Skeletal muscle satellite cell (primary cell): ENCODE data around the gene LRCH1.

Source experiments
- H3K27me3 ChIP-seq: 2 replicates; pipeline ENCODE4 v1.7.0; 2013; ENCODE audit warnings: low read length; ENCODE audit not compliant: control insufficient read depth, insufficient read depth
- H3K36me3 ChIP-seq: 2 replicates; pipeline ENCODE4 v1.7.0; 2013; ENCODE audit warnings: mild to moderate bottlenecking, control low read depth, low read length; ENCODE audit not compliant: insufficient read depth
- H3K4me1 ChIP-seq: 2 replicates; pipeline ENCODE4 v1.7.0; 2013; ENCODE audit warnings: low read length; ENCODE audit not compliant: control insufficient read depth, insufficient read depth
- H3K4me2 ChIP-seq: 2 replicates; pipeline ENCODE4 v1.7.0; 2013; ENCODE audit warnings: mild to moderate bottlenecking, low read length
- H3K4me3 ChIP-seq: 2 replicates; pipeline ENCODE4 v1.7.0; 2013; ENCODE audit warnings: low read length
- H3K9ac ChIP-seq: 2 replicates; pipeline ENCODE4 v1.7.0; 2013; ENCODE audit warnings: mild to moderate bottlenecking, low read depth, low read length, moderate library complexity
- H3K9me3 ChIP-seq: replicated peaks from 2 replicates; pipeline ENCODE4 v1.7.0; 2013; ENCODE audit warnings: mild to moderate bottlenecking, control low read depth, low read length

Gene LRCH1

GRCh38 chr13:46621792-46622629 is 69.0 kb downstream of the LRCH1 start:
- peak overlapping the region; percentile 59 for H3K4me2 ChIP-seq
- no peaks in the 10 kb centered on the region for H3K9me3 ChIP-seq
- H3K9ac ChIP-seq = no peak overlapping the region
- H3K4me3 ChIP-seq = no peak overlapping the region
- peaks cover 28% of the 10 kb centered on the region for H3K4me1 ChIP-seq
- no peaks in the 10 kb centered on the region for H3K36me3 ChIP-seq
- no peaks in the 10 kb centered on the region for H3K27me3 ChIP-seq

- Histone ChIP-seq H3K9ac (no peak overlapping the region), H3K36me3 (no peaks in the 10 kb centered on the region), H3K4me3 (no peak overlapping the region), H3K4me1 (peaks cover 21% of the 10 kb centered on the region), H3K9me3 (no peaks in the 10 kb centered on the region), H3K4me2 (peak overlapping the region; percentile 59), H3K27me3 (no peaks in the 10 kb centered on the region)
Observed at GRCh38 chr13:46622630-46623256, 69.8 kb downstream of the LRCH1 start.

DNA sequence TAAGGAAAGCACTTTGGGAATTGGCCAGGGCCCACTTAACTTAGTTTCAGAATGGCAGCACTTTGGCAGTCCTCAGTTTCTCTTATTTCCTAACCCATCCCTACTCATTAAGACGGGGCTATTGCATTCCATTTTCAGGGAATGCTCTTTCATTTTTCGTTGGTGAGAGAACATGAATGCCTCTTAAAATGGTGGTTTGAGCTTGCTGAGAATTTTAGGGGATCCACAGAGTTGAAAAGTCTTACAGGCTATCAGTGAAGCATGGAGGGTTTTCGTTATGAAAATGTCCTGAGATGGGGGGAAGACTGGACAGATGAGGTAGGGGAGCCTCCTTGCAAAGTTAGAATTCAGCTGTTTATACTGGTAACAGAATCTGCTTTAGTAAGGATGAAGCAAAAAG is 71.4 kb downstream of the LRCH1 start:
- Histone ChIP-seq H3K4me1 (peaks cover 19% of the 10 kb centered on the region), H3K4me3 (no peak overlapping the region), H3K4me2 (no peak overlapping the region), H3K9me3 (no peaks in the 10 kb centered on the region), H3K36me3 (no peaks in the 10 kb centered on the region), H3K9ac (no peak overlapping the region), H3K27me3 (no peaks in the 10 kb centered on the region)

- H3K27me3 ChIP-seq = no peaks in the 10 kb centered on the region
- no peaks in the 10 kb centered on the region for H3K9me3 ChIP-seq
- H3K4me3 ChIP-seq = no peak overlapping the region
- H3K36me3 ChIP-seq = no peaks in the 10 kb centered on the region
- H3K4me2 ChIP-seq = no peak overlapping the region
- no peak overlapping the region for H3K9ac ChIP-seq
- H3K4me1 ChIP-seq = peaks cover 19% of the 10 kb centered on the region
Observed at GRCh38 chr13:46624821-46625220, 71.9 kb downstream of the LRCH1 start.

- no peak overlapping the region for H3K4me2 ChIP-seq
- H3K27me3 ChIP-seq = no peaks in the 10 kb centered on the region
- no peak overlapping the region for H3K9ac ChIP-seq
- H3K36me3 ChIP-seq = no peaks in the 10 kb centered on the region
- no peaks in the 10 kb centered on the region for H3K9me3 ChIP-seq
- H3K4me1 ChIP-seq = peaks cover 18% of the 10 kb centered on the region
- H3K4me3 ChIP-seq = no peak overlapping the region
Observed at GRCh38 chr13:46627462-46627861, 74.5 kb downstream of the LRCH1 start.

DNA sequence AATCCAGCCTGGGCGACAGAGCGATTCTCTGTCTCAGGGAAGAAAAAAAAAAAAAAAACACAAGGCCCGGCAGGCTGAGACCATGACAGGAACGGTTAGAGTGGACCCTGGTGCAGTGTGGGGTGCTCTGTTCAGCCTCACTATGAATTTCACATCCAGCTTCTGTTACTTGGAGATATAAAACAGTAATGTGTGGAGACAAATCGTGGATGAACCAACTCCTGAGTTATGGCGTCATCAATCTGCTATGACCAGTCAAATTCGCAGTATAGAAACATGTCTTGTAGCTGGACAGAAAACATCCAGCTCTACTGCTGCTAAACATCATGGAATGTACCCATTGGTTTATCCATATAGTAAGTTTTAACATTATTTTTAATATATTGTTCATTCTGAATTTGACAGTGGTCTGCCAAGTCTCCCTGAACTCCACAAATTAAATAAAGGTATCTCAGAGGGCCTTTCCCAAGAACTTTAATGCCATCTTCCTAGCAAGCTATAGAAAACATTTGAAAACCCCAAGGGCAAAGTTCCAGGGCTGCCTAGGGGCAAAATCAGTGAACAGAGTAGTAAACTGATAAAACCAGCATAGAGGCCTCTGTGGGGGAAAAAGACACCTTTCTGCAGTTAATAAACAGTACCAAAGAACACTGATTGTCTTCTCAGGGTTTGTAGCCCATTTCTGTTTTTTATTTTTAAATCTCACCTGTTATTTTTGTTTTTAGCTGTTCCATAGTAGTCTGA is 75.8 kb downstream of the LRCH1 start:
- Histone ChIP-seq H3K27me3 (no peaks in the 10 kb centered on the region), H3K9ac (no peak overlapping the region), H3K4me3 (no peak overlapping the region), H3K4me1 (peaks cover 22% of the 10 kb centered on the region), H3K36me3 (no peaks in the 10 kb centered on the region), H3K4me2 (no peak overlapping the region), H3K9me3 (no peaks in the 10 kb centered on the region)

- Histone ChIP-seq H3K36me3 (no peaks in the 10 kb centered on the region), H3K4me2 (no peak overlapping the region), H3K4me1 (peaks cover 22% of the 10 kb centered on the region), H3K9ac (no peak overlapping the region), H3K27me3 (no peaks in the 10 kb centered on the region), H3K9me3 (no peaks in the 10 kb centered on the region), H3K4me3 (no peak overlapping the region)
Observed at GRCh38 chr13:46629811-46630413, 76.9 kb downstream of the LRCH1 start.

DNA sequence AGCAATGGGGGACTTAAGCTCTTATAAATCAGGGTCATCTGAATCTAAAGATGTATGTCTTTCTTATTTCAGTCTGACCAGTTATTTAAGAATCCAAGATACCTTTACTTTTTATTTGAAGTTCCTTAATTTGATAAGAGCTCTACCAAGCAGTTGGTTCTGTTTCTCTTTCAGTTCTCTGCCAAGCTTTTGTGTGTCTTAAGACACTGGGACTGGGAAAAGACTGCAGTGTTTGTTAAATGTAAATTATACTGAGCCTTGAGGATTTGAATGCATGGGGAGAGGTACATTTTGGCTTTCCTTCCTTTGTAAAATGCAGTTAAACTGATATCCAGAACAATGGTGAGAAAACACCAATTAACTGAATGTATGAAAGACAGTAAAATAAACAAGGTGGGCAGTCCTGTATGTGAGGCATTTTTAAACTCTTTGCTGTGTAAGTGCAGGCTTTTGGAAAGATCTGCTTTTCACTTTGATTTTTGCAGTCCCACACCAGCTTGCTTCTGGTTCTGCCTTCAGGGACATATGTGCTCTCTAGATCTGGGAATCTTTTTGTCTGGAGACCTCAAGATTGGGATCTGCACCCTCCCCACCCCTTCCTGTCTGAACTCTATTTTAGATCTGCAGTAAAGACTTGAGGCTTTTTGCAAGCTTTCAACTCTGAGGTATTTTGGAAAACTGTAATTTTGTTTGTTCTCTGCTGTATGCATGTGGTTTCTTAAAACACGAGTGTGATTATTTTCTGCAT is 77.6 kb downstream of the LRCH1 start:
- peaks cover 22% of the 10 kb centered on the region for H3K4me1 ChIP-seq
- H3K4me2 ChIP-seq = no peak overlapping the region
- no peak overlapping the region for H3K9ac ChIP-seq
- H3K9me3 ChIP-seq = no peaks in the 10 kb centered on the region
- H3K27me3 ChIP-seq = no peaks in the 10 kb centered on the region
- H3K36me3 ChIP-seq = no peaks in the 10 kb centered on the region
- no peak overlapping the region for H3K4me3 ChIP-seq

GRCh38 chr13:46631179-46631542 is 78.2 kb downstream of the LRCH1 start:
- H3K9me3 ChIP-seq = no peaks in the 10 kb centered on the region
- H3K27me3 ChIP-seq = no peaks in the 10 kb centered on the region
- H3K9ac ChIP-seq = no peak overlapping the region
- no peaks in the 10 kb centered on the region for H3K36me3 ChIP-seq
- H3K4me1 ChIP-seq = peaks cover 22% of the 10 kb centered on the region
- no peak overlapping the region for H3K4me2 ChIP-seq
- no peak overlapping the region for H3K4me3 ChIP-seq

DNA sequence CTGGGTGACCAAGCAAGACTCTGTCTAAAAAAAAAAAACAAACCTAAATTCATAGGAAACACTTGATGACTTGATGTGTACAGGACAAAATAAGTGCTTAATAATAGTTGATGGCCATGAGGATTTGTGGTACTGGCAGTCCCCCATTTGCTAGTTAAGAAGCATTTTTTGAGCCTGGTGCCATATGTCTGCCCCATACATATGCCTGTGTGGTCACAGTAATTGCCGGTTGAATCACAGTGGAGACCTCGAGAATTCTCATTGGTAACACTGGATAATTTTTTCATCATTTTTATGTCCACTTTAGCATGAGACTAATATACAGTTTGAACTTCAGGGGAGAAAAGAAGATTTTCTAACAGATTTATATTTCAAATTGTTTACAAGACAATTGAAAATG is 79.2 kb downstream of the LRCH1 start:
- no peak overlapping the region for H3K4me2 ChIP-seq
- no peaks in the 10 kb centered on the region for H3K9me3 ChIP-seq
- no peak overlapping the region for H3K9ac ChIP-seq
- no peaks in the 10 kb centered on the region for H3K36me3 ChIP-seq
- H3K4me3 ChIP-seq = no peak overlapping the region
- no peaks in the 10 kb centered on the region for H3K27me3 ChIP-seq
- peaks cover 22% of the 10 kb centered on the region for H3K4me1 ChIP-seq

DNA sequence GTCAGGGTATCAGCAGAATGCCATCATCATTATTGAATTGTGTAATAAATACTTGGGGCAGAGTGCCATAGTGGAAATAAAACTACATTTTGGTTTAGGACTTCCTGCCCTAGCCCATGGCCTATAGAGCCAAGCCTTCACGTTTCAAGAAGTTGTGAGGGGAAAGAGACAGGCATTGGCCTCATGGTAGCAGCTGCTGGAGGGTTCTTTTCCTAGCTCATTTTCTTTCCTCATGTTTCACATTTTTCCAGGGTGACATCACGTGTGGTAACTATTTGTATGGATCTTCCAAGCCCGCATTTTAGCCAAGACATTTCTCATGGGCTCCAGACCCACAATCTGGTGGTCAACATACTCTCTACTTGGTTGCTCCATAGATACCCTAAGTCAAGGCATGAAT is 80.4 kb downstream of the LRCH1 start:
- Histone ChIP-seq H3K27me3 (no peaks in the 10 kb centered on the region), H3K9ac (peak overlapping the region; percentile 42)

More for the DNA sequence above, 80.4 kb downstream of the LRCH1 start:
- H3K4me3 ChIP-seq = no peak overlapping the region
- H3K36me3 ChIP-seq = no peaks in the 10 kb centered on the region
- H3K4me1 ChIP-seq = peaks cover 22% of the 10 kb centered on the region
- peak overlapping the region; percentile 46 for H3K4me2 ChIP-seq
- no peaks in the 10 kb centered on the region for H3K9me3 ChIP-seq
